OCI-LY7 (cell line): ENCODE data around the gene KDSR.

Experiments used
- CTCF ChIP-seq: fragments of 200-600 bp; sonication (generic); conservative IDR thresholded peaks from 2 replicates; pipeline ENCODE4 v1.5.1; 2014; ENCODE audit warnings: mild to moderate bottlenecking, antibody characterized with exemption, low read length, moderate library complexity, mixed read lengths
- EZH2phosphoT487 ChIP-seq: fragments of 200-600 bp; sonication (generic); IDR thresholded peaks from 2 replicates; pipeline ENCODE4 v1.6.1; 2018; ENCODE audit warnings: low read depth, borderline replicate concordance, mild to moderate bottlenecking, mixed run types, antibody characterized with exemption, low read length, moderate library complexity, mixed read lengths

DNA sequence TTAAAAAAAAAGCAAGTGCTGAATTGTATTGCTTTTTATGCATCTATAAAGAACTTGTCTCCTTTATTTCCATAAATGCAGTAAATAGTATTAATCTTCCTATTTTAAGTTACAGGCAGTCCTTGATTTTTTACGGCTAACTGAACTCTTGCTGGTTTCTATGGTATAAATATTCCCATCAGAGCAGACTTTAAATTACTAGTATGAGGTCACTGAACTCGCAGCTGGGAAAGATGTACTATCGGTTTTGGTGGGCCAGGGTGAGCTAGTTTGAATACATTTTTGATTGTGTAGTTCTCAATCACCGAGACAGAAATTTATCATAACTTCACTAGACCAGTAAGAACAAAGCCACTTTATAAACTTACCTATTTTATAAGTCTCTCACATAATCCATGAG, 20.9 kb upstream of the KDSR start:
- TF ChIP-seq CTCF (no peak), EZH2phosphoT487 (no peak)
